Erythroblast (primary cell): ENCODE measurements around the gene MRPS15.
"Not testable (repeated sequence)": the region's sequence is repeated elsewhere in the genome, so short reads cannot be mapped to it uniquely, and the experiment has no call there.

Source experiments
- GATA1 ChIP-seq: IDR thresholded peaks from 2 replicates; pipeline ENCODE4 v1.6.1; 2011; ENCODE audit warnings: low read depth, mild to moderate bottlenecking, control low read depth, low read length, moderate library complexity
- POLR2A ChIP-seq: IDR thresholded peaks from 2 replicates; pipeline ENCODE4 v1.6.1; 2011; ENCODE audit warnings: mild to moderate bottlenecking, low read length

DNA sequence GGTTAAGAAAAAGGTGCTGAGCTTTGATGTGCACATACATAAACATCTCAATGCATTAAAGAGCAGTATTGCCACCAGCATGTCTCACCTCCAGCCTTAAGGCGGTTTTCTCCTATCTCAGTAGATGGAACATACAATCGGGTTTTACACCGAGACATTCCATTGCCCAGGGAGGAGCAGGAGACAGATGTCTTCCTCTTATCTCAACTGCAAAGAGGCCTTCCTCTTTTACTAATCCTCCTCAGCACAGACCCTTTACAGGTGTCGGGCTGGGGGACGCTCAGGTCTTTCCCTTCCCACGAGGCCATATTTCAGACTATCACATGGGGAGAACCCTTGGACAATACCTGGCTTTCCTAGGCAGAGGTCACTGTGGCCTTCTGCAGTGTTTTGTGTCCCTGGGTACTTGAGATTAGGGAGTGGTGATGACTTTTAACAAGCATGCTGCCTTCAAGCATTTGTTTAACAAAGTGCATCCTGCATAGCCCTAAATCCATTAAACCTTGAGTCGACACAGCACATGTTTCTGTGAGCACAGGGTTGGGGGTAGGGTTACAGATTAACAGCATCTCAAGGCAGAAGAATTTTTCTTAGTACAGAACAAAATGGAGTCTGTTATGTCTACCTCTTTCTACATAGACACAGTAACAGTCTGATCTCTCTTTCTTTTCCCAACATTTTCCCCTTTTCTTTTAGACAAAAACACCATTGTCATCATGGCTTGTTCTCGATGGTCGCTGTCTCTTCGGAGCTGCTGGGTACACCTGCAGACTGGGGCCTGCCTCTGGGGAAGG, 25.3 kb upstream of the MRPS15 start:
- not testable (repeated sequence) for TF ChIP-seq POLR2A, GATA1
